SW 1271 (cell line): ENCODE results near the gene PCA3.

ENCODE experiments used
- DNase-seq, 2 experiments: peaks; one replicate each; lab custom pipeline; 2025; lab: John Stamatoyannopoulos, UW

PCA3 gene

DNA sequence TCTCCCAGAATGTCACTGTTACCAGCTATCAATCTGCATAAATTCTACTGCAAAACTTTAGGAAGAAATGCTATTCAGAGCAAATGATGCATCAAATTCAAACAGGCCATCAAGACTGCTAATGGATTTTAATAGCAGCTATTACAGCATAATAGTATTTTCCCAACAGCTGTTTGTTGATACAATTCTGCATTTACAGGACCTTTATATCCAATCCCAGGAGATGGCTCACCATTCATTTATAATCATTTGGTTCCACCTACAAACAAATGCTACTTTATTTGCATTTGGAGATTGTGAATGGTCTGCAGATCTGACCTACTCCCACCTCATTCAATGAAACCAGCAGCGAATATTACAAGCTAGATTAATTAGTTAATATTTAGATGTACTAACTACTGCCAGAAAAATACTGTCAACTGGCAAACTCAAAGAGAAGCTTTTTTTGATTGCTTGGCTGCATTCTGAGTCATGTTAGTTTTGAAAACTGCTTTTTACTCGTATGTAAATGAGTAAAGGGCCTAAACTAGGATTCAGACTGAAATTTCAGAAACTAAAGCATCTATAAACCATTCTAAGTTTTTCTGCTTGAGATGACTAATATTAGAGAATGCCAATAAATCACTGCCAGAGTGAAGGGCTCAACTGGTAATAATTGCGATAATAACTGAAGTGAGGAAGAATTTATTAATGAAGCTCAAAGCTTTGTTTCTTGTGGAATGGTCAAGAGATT is 7.1 kb upstream of the PCA3 start:
- no peak for DNase-seq

DNA sequence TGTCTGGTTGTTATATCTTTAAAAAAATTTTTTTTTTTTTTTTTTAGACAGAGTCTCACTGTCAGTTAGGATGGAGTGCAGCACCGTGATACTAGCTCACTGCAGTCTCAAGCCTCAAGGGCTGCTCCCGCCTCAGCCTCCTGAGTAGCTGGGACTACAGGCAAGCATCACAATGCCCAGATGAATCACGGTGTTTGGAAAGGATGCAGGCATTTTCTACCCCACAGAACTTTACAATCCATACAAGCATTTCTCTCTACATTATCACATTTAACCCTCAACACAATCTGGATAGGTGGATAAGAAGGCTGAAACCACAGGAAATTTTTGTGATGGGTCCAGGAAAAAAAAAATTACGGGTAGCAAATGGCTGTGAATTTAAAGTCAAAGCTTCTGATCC is 5.8 kb upstream of the PCA3 start:
- no peak for DNase-seq

DNA sequence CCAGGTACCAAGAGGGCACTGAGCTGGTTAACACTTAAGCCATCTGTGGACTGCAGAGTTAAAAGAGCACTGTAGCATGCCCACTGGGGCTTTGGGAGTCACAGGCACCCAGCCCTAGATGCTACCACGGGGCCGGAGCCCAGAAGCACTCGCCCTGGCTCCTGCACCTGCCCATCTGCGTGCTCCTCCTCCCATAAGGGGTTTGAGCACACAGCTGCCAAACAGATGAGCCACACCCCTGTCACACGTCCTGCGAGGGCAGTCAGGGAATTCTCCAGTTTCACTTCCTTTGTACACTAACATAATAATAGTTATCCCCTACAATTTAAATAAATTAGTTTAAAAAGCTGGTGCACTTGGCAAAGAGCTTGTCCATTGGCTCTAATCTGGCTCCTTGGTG is 4.5 kb upstream of the PCA3 start:
- no peak for DNase-seq

DNA sequence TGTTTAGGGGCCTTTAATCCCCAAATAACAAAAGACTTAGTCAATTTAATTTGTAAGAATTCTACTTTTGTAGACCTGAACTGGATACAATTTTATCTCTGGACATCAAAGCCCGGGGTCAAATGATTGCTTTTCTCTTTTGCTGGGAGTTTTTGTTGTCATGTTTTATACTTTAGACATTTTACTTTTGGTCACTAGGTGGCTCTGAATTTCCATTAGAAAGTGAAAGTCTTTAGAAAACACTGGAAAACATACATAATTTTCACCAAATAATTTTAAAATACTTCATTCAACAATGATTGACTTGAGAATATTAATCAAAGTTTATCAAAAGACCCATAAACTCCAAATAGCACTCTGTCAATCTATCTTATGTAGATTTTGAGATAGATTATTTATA is 2.8 kb upstream of the PCA3 start:
- peak in 1 of 2 experiments; percentile 7 for DNase-seq

DNA sequence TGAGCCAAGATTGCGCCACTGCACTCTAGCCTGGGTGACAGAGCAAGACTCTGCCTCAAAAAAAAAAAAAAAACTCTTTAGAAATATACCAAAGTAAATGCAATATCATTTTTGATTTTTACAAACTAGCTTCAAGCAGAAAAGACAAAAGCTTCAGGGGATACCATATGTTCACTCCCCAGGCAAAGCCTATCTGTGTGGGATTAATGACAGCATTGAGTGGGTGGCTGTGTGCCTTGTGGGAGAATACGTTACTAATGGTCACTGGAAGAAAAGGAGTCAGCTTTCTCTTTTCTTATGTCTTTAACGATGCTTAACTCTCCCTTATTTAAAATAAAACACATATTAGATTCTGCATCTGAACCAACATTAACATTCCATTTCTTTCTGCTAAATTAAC is 1.9 kb downstream of the PCA3 start:
- DNase-seq = no peak

DNA sequence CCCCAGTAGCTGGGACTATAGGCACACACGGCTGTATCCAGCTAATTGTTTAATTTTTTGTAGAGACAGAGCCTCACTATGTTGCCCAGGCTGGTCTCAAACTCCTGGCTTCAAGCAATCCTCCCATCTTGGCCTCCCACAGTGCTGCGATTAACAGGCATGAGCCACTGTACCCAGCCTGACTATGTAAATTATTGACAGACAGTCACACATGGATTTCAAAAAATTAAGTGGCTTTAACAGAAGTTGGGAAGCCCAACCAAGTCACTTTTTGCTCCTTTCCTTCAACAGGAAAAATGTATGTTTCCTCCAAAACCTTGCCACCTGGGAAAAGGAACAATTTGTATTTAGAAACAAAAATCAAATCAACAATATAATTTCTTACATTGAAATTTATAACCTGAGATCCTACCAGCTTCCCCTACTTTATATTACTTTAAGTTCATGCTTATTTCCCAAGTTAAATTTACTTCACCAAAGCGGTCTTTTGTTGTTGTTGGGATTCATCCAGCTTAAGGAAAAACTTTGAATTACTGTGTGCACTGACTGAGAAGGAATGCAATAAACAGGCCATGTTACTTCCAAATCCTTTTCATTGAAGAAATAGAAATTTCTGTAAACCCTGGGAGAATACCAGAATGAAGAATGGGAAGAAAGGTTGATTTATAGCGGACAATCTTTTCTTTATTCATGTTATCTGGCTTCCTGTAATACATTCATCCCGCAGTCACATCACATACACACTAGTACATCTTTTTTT is 8.6 kb downstream of the PCA3 start:
- DNase-seq = no peak

DNA sequence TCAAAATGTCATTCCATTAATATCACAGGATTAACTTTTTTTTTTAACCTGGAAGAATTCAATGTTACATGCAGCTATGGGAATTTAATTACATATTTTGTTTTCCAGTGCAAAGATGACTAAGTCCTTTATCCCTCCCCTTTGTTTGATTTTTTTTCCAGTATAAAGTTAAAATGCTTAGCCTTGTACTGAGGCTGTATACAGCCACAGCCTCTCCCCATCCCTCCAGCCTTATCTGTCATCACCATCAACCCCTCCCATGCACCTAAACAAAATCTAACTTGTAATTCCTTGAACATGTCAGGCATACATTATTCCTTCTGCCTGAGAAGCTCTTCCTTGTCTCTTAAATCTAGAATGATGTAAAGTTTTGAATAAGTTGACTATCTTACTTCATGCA is 20.6 kb downstream of the PCA3 start:
- no peak for DNase-seq

DNA sequence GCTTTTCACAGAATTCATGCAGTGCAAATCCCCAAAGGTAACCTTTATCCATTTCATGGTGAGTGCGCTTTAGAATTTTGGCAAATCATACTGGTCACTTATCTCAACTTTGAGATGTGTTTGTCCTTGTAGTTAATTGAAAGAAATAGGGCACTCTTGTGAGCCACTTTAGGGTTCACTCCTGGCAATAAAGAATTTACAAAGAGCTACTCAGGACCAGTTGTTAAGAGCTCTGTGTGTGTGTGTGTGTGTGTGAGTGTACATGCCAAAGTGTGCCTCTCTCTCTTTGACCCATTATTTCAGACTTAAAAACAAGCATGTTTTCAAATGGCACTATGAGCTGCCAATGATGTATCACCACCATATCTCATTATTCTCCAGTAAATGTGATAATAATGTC is 21.3 kb downstream of the PCA3 start:
- no peak for DNase-seq

DNA sequence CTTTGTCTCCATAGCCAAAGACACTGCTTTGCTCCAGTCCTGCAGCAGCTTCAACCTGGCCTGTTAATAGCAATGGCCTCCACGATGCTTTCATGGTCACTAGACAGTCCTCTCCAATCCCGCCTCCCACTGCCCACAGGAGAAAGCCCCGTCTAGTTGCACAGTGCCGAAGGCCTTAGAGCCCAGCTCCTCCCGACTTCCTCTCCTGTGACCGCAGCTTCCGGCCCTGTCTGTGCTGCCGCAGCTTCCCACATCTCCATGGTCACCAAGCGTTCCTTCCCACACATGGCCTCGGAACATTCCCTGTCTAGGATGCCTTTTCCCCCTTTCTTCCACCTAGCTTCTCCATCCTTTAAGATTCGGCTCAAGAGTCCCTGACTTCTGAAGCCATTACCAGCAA is 23.4 kb downstream of the PCA3 start:
- no peak for DNase-seq

DNA sequence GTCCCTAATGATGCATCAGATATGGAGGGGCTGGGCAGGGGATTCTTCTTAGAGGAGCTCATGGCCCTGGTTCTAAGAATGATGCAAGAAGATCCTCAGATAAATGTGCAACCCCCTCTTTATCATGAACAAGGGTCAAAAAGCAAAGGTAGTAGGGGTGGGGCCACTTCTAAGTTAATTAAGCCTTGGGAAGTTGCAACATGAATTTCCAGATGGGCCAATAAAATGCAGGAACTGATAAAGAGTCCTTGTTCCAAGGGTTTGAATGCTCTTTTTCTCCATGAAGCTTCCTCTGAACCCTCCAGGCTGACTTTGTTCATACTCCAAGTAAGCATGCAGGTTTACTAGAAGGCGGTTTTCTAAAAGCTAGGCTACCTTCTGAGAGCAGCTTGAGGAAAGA is 25.6 kb downstream of the PCA3 start:
- DNase-seq = no peak

DNA sequence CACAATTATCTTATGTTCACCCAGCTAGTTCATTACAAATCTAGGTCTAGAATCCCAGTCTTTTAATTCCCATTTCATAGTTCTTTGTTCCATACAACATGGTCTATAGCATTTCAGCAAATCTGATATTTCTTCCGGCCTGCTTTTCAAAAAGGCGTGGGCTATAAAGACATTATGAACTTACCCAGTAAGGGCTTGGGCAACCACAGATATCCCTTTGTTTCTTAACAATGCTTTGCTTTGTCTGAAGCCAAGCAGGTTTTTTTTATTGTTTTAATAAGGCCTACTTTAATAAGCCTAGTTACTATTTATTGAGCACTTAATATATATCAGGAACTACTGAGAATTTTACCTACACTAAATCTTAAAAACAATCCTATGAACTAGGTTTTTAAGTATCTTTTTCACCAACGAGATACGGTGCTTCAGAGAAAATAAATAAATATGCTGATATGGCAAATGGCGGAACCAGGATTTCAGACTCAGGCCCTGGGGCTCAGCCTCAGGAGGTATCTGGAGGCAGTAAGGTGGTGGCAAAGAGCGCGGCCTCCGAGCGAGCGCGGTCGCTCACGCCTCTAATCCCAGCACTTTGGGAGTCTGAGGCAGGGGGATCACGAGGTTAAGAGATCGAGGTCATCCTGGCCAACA is 29.7 kb downstream of the PCA3 start:
- DNase-seq = no peak

DNA sequence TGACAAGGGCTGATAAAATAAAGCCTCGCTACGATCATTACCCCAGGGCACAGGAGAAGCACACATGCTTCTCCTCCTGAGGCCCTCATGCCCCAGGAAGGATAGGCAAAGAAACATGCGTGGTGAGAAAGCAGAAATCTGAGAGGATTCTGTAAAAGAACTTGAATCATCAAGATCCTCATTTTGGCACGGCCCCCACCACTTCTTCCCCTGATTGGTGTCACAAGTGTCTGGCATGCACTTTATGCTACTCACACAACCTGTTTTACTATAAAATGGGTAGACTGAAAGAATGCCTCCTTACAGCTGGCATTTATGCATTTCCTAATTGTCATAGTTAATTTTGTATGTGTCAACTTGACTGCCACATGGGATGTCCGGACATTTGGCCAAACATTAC is 32.1 kb downstream of the PCA3 start:
- DNase-seq = no peak

DNA sequence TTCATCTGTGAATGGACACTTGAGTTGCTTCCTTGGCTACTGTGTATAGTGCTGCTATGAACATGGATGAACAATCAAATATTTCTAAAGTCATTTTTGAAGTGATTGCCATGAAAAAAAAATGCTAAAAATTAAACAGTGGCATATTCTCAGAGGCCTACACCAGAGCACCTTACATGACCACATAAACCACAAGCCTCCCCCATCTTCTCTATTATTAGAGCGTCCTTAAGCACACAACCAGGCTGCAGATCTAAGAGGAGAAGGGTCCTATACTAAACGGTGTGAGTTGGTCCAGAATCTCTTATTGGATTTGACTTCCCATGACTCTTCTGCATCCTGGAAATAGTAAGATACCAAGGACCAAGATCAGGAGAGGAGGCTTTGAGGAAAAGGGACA is 34.3 kb downstream of the PCA3 start:
- no peak for DNase-seq

DNA sequence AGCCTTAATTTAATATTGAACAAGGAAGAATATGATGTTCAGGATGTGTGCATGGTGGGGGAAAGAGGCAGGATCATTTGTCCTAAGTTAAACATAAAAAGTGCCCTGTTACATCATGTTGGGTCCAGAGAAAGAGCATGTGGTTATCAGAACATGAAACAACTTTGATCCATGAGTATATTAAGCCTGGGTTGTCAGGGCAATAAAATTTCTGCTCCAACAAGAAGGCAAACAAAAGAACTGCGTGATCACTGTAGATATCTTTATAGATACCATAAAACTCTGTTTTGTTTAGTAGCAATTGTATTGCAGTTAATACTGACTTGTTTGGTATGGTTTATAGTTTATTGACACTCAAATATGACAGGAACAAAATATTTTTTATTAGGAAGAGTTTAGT is 35.2 kb downstream of the PCA3 start:
- DNase-seq = no peak

DNA sequence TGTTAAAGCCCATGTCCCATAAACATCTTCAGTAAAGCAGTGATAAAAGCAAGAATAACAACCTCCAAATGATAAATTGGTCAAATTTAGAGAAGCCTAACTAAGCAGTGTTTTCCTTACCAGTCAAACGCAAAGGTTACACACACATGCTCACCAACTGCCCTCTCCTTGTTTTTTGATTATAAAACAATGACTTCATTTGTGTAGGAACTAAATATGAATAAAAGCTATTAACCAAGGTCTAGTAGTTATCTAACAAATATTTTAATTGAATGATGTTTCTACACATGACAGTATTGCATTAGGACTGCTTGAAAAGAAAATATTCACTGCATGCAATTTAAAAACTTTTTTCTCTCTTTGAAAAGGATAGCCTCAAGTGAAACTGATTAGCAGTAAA is 36.7 kb downstream of the PCA3 start:
- no peak for DNase-seq

DNA sequence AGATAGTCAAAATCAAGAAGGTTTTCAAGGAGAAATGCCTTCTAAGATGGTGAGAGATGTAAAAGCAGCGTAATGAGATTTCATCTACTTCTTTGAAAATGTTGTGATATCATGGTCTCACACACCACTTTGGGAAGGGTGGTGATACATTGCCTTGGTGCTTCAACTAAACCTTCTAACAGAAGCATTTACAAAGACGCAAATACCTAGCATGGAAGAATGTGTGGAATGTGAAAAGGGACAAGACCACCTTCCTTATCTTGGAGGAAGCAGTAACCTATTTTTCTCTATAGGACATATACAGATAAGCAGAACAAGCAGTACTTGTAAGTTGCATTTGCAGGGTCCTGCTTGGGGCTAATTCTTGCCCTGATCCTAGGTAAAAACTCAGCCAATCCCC is 38.8 kb downstream of the PCA3 start:
- no peak for DNase-seq

DNA sequence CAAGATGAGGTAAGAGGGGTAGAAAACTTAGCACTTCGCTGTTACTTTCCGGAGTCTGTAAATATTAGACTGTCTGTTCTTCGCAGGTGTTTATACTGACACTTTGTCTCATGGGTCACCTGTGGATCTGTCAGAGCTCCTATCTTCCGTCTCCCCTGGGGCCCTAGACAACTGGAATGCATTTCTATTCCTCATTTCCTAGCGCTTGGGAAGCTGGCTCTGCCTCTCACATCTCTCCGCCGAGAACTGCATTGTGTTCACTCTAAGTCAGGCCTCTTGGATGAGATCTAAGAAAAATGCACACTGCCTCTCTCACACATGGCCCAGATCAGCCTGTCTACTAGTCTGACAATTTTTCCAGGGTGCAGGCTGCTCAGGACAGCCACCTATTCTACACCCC is 39.5 kb downstream of the PCA3 start:
- no peak for DNase-seq

DNA sequence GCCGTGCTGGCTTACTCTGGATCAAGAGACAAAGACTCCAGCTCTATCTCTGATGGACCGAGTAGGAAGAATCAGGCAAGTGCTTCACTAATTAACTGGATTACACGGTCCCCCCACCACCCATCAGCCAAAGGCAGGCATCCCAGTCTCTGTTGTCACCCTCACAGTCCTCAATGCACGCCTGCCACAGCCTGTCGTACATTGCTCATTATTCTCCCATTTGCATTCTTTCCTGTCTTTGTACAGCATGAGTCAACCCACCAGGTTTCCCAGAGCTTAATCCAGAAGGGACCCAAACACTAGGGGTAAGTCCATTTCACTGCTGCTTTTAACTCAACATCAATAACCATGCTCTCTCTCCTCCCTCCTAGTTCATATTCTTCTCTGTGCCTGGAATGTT is 44.4 kb downstream of the PCA3 start:
- no peak for DNase-seq

DNA sequence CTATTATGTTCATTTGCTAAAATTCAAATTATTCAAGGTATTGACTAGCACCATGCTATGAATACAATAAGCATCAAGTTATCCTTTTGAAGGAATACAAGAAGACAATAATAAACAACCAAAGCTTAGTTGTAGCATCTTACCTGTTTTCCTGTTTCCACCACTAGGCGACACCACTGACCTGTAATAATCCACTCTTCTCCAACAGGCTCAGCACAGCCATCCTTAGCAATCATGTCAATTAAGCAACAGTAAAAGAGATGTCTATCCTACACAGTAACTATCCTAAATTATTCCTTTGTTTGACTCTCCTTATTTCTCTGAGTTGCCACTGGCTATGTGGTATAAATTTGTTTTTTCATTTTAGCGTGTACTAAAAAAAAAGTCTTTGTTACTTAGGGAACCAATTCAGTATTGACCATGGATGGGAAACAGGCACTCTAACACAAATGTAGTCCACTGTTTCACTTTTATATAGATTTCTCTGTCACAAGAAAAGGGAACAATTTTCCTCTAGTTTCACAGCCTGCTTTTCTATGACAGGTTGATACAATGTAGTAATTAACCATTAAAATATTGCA is 46.2 kb downstream of the PCA3 start:
- DNase-seq = peak; percentile 15 to 69

DNA sequence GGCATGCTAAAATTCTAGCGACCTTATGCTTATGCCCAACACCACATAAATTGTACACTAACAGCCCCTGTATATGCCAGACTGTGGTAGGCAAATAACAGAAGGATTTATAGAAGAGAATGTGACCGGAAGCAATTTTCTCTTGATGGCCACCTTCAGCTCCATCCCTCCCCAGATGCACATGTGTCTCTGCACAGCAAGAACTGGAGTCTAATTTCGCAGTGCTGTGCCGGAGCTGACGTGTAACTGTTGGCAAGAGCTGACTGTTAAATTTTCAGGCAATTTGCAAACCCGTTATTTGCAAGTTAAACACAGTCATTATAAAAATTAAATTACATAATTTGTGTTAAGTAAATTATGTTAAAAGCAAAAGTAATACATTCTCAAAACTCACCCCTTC is 48.4 kb downstream of the PCA3 start:
- DNase-seq = no peak

DNA sequence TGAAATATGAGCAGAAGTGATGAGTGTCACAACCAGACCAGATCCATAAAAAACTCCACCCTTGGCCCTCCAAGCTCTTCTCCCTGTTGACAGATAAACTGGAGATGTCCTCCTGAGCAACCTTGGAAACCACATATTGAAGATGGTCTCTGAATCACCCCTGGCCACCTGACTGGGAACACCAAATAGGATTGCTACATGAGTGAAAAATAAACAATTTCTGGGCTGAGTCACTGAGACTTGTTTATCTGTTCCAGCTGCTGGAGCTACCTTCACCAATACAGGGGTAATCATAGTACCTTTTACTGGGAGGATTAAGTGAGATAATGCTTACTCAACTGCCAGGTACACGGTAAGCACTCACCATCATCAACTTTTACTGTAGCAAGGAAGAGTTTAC is 53.3 kb downstream of the PCA3 start:
- DNase-seq = peak in 1 of 2 experiments; percentile 60

DNA sequence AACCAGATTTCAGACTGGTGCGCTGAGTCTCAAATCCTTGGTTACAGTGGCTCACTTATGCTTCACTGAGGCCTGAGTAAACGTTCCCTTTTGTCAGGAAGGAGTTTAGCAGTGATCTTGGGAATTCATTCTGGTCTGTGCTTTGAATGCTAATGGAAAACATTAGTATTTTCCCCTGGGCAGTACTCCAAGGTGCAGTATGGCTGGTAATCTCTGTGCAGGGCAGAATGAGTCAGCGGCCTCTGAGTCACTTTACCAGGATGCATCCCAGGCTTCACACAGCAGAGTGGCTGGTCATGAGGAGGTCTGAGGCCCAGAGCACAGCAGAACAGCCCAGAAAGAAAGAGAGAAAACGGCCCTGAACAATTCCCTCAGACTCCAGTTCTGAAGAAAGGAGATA is 54.0 kb downstream of the PCA3 start:
- DNase-seq = peak; percentile 83 to 96

DNA sequence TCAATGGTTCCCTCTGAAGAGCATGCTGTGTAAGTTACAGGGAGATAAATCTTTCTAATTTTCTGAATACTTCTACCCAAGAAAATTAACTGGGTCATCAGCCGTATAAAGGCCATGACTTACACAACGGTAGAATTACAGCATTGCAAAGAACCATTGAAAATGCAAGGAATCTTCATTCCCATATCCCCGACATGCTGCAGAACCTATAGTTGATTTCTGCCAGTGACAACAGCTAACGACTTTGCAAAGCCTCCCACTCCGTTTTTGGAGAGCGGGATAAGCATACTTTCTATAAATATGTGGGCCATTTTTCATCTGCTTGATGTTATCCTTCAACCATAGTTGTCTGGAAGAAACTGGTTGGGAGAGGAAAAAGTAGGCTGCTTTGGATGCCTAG is 56.2 kb downstream of the PCA3 start:
- DNase-seq = no peak
